ENCODE results near the gene ZNF532. TPM values are rescaled to one million over a fixed set of nuclear protein-coding genes. Genes with fewer than 3 reads are reported as not detected.

ZNF532 gene
- total and polyA plus RNA-seq, 9 of the 15 experiments (the other 6 are each of a cell fraction or from before 2014, with no cell fraction given): 0.42 TPM; not detected in 8

DNA sequence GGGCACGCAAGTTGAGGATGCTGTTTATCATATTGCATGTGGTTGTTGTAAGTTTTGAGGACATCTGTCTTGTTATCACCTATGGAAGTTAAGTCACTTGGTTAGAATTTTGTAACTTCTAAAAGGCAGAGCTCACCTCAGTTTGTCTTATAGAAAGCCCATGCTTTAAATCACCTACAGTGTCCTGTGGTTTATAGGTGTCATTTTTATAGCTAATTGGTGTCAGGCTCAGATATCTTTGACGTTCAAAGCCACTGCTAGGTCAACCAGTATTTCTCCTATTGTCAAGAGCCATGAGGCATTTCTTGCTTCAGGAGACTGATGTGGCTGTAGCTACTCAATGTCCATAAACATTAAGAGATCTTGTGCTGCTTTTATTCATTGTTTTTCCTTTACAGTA is 16.8 kb downstream of the ZNF532 start (continued):
- TF ChIP-seq ZNF175 (CRISPR knock-in tag; IDR thresholded peaks at IDR 0.05; ENCODE audit: low read depth) (no peak), EP300 (IDR thresholded peaks at IDR 0.05; ENCODE audit: low read length) (no peak), HSF4 (CRISPR knock-in tag; IDR thresholded peaks at IDR 0.05; ENCODE audit: borderline replicate concordance) (no peak)

DNA sequence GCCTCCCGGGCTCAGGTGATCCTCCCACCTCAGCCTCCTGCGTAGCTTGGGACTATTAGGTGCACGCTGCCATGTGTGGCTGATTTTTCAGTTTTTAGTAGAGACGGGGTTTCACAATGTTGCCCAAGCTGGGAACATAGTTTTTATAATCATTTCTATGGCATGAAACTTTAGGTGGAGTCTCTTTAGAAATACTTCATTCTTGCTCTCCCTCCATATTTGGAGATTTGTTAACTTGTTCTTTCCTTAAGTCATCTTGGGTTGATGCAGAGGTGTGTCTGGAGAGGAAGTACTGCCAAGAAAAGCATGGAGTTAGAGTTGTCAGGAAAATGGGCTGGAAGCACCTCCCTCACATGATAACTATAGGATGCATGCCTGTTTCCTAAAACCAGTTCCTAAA is 17.4 kb downstream of the ZNF532 start:
- in situ Hi-C loops (cut with MboI): no loop called here
- POLR2A ChIA-PET: interaction anchor here (0.6 kb wide), 1 partner anchor 127 kb away, joined by 3 read pairs; no protein-coding TSS in a partner anchor
- H3K79me2 ChIP-seq (ENCODE audit: control insufficient read depth, insufficient read depth, low read length): no peaks in the 10 kb centered on the region
- H2AFZ ChIP-seq (ENCODE audit: low read depth, low read length): no peak overlapping the region
- 3% methylated on average over 4 of the region's 4 CpGs for WGBS (ENCODE audit: insufficient coverage, low coverage, missing lambda C conversion rate)
- no peak for ATAC-seq
- DNase-seq (ENCODE audit: extremely low read depth in 1 of 4, low spot score in 3 of 4): no peak
- TF ChIP-seq ZNF764 (CRISPR knock-in tag; IDR thresholded peaks at IDR 0.05; ENCODE audit: low read depth) (no peak), MTA2 (IDR thresholded peaks at IDR 0.05; ENCODE audit: low read depth) (no peak), MCM7 (IDR thresholded peaks at IDR 0.05) (no peak), XRCC4 (IDR thresholded peaks at IDR 0.05; ENCODE audit: extremely low read depth, insufficient read depth, insufficient read length) (no peak), DACH1 (IDR thresholded peaks at IDR 0.05; ENCODE audit: partially characterized antibody) (no peak), POLR2B (IDR thresholded peaks at IDR 0.05; ENCODE audit: low read depth, partially characterized antibody) (no peak), ZNF324 (CRISPR knock-in tag; IDR thresholded peaks at IDR 0.05) (no peak), CBFA2T2 (conservative IDR thresholded peaks at IDR 0.05) (no peak), KHSRP (IDR thresholded peaks at IDR 0.05) (no peak), POLR2G (IDR thresholded peaks at IDR 0.05; ENCODE audit: low read depth, low read length) (no peak), PTBP1 (IDR thresholded peaks at IDR 0.05; ENCODE audit: low read depth, low read length) (no peak)
- TF ChIP-seq, protein P1, sequence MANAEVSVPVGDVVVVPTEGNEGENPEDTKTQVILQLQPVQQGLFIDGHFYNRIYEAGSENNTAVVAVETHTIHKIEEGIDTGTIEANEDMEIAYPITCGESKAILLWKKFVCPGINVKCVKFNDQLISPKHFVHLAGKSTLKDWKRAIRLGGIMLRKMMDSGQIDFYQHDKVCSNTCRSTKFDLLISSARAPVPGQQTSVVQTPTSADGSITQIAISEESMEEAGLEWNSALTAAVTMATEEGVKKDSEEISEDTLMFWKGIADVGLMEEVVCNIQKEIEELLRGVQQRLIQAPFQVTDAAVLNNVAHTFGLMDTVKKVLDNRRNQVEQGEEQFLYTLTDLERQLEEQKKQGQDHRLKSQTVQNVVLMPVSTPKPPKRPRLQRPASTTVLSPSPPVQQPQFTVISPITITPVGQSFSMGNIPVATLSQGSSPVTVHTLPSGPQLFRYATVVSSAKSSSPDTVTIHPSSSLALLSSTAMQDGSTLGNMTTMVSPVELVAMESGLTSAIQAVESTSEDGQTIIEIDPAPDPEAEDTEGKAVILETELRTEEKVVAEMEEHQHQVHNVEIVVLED (CRISPR knock-in tag; IDR thresholded peaks at IDR 0.05): no peak
- TF ChIP-seq, protein P2, sequence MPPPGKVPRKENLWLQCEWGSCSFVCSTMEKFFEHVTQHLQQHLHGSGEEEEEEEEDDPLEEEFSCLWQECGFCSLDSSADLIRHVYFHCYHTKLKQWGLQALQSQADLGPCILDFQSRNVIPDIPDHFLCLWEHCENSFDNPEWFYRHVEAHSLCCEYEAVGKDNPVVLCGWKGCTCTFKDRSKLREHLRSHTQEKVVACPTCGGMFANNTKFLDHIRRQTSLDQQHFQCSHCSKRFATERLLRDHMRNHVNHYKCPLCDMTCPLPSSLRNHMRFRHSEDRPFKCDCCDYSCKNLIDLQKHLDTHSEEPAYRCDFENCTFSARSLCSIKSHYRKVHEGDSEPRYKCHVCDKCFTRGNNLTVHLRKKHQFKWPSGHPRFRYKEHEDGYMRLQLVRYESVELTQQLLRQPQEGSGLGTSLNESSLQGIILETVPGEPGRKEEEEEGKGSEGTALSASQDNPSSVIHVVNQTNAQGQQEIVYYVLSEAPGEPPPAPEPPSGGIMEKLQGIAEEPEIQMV (tag; conservative IDR thresholded peaks at IDR 0.05; ENCODE audit: low read depth): no peak
- TF ChIP-seq, protein P3, sequence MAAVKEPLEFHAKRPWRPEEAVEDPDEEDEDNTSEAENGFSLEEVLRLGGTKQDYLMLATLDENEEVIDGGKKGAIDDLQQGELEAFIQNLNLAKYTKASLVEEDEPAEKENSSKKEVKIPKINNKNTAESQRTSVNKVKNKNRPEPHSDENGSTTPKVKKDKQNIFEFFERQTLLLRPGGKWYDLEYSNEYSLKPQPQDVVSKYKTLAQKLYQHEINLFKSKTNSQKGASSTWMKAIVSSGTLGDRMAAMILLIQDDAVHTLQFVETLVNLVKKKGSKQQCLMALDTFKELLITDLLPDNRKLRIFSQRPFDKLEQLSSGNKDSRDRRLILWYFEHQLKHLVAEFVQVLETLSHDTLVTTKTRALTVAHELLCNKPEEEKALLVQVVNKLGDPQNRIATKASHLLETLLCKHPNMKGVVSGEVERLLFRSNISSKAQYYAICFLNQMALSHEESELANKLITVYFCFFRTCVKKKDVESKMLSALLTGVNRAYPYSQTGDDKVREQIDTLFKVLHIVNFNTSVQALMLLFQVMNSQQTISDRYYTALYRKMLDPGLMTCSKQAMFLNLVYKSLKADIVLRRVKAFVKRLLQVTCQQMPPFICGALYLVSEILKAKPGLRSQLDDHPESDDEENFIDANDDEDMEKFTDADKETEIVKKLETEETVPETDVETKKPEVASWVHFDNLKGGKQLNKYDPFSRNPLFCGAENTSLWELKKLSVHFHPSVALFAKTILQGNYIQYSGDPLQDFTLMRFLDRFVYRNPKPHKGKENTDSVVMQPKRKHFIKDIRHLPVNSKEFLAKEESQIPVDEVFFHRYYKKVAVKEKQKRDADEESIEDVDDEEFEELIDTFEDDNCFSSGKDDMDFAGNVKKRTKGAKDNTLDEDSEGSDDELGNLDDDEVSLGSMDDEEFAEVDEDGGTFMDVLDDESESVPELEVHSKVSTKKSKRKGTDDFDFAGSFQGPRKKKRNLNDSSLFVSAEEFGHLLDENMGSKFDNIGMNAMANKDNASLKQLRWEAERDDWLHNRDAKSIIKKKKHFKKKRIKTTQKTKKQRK (IDR thresholded peaks at IDR 0.05; ENCODE audit: borderline replicate concordance, low read depth, low read length): no peak
- intact Hi-C loops (cut with micrococcal nuclease): no loop called here
- H3K27ac ChIP-seq (ENCODE audit: extremely low read depth, low read depth, low read length): no peak overlapping the region
- H3K4me1 ChIP-seq (replicated peaks in 1 of 2; ENCODE audit: control insufficient read depth in 2 of 2, insufficient read depth in 2 of 2, low read length in 2 of 2): no peaks in the 10 kb centered on the region
- CTCF ChIA-PET (ENCODE audit: low intra/inter-chr PET ratio): no interaction called here
- no peaks in the 10 kb centered on the region for H3K36me3 ChIP-seq (ENCODE audit: control insufficient read depth, insufficient read depth, low read length)
- no peak for FAIRE-seq
- H4K20me1 ChIP-seq (replicated peaks; ENCODE audit: control insufficient read depth, insufficient read depth, low read length): no peaks in the 10 kb centered on the region
- H3K9ac ChIP-seq (ENCODE audit: insufficient read depth in 1 of 2, low read depth in 2 of 2, low read length in 2 of 2): no peak overlapping the region
- no peaks in the 10 kb centered on the region for H3K27me3 ChIP-seq (ENCODE audit: control insufficient read depth in 2 of 2, insufficient read depth in 2 of 2, low read length in 2 of 2)
- no peaks in the 10 kb centered on the region for H3K9me1 ChIP-seq (ENCODE audit: control insufficient read depth, insufficient read depth, low read length)
- BruUV-seq (replicated peaks): no TSS peak
- H3K4me3 ChIP-seq: no peak overlapping the region
- no peaks in the 10 kb centered on the region for H3K9me3 ChIP-seq (replicated peaks; ENCODE audit: control insufficient read depth, insufficient read depth, low read depth, low read length)
- H3K4me2 ChIP-seq (ENCODE audit: insufficient read depth, low read length): no peak overlapping the region
